ENCODE measurements around the gene SFI1.
A peak's percentile ranks its signal among the peaks of the same experiment; 100 is the strongest.

Gene SFI1

DNA sequence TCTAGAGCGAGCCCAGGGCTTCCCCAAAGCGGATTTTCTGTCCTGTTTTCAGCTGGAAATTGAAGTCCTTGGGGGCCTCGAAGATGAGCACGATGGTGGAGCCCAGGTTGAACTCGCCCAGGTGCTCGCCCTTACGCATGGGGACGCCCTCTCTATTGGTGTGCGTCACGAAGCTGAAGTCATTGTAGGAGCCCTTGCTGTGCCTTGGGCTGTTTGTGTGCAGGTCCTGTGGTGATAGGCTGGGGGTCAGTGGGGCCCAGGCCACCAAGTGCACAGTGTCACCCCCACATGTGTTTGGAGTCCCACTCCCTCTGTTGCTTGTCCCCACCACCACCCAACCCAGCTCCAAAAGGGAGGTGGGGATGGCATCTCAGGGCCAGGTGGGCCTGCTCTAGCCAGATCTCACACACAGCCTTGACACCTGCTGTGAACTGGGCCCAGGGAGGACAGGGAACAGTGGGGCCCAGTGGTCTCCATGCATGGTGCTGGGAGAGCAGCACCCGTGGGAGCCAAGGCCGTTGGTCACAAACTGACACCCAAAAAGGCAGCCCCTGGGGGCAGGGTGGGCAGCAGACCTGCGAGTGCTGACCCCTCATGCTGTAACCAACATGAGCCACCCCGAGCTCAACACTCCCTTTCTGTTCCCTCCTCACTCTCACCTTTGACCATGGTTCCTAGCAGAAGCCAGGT is 123.4 kb downstream of the SFI1 start:
- no peak for DNase-seq

GRCh38 chr22:31620756-31621480 is 124.6 kb downstream of the SFI1 start:
- DNase-seq, result no peak

- DNase-seq, result no peak
These were observed 125.3 kb downstream of the SFI1 start for GRCh38 chr22:31621507-31622124.

DNA sequence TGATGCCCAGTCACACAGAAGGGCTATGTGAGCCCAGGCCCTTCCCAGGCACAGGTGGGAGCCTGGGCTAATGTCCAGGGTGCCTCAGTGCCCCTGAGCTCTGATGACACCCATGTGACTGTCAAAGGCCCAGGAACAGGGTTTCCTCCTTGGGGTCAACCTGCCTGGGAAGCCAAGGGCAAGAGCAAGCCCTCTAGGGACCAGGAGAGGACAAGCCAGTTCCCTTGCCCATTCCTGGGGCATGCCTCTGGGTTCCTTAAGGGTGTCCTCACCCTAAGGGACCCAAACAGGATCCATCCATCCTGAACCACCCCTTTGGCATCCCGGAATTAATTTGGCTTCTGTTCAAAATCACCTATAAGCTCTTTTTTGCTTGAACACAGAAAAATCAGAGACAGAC is 126.6 kb downstream of the SFI1 start:
- no peak for DNase-seq

DNA sequence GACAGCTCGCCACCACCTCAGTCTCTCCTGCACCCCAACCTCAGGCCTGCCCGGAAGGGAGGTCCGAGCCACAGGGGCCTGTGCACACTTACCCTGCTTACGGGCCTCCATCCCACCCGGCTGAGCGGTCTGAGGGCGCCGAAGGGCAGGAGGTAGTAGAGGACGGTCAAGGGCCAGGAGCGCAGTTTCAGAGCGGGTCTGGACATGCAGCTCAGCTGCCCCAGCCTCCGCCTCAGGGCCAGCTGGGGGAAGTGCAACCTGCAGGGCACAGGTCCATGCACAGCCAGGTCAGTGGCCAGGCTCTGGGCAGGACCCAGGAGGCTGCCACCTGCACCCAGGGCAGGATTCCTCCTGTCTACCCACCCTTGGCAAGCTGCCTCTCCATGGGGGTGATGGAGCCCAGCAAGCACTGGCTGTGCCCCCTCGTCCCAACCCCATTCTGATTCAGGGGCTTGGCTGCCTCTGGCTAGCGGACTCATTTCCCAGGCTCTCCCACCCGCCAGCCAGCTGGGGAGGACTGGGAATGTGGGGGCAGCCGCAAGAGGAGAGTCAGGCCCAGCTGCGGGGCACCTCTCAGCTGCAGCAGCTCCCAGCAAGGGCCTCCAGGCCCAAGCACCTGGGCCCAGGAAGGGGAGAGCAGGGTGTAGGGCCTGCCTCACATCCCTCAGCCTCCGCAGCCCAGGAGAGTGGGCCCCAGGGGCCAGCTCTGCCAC is 127.4 kb downstream of the SFI1 start:
- DNase-seq, result no peak

GRCh38 chr22:31625257-31625640 is 128.9 kb downstream of the SFI1 start:
- DNase-seq, result no peak

- no peak for DNase-seq
These were observed 129.5 kb downstream of the SFI1 start for GRCh38 chr22:31625661-31626426.

- DNase-seq, result no peak
These were observed 130.3 kb downstream of the SFI1 start for GRCh38 chr22:31626427-31627150.

DNA sequence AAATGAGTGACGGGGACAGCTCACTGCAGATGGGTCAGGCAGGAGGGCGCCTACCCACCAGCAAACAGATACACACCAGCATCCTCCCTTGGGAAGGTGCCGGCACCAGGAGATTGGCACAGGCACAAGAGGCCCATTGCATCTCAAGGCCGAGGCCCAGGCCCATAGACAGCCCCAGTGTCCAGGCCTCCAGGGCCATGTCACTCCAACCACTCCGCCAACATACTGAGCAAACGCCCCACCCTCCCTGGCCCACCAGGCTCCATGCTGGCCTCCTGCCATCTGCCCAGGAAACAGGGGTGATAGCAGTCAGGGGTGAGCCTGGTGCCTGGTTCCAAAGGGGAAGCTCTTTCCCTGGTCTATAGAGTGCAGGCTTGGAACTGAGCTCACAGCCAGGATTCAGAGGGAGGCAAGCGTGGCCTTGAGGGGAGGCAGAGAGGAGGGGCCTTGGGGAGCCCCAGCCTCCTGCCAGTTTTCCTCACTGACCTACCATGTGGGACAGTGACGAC is 130.9 kb downstream of the SFI1 start:
- no peak for DNase-seq

GRCh38 chr22:31628362-31628761 is 132.0 kb downstream of the SFI1 start:
- DNase-seq, result no peak

DNA sequence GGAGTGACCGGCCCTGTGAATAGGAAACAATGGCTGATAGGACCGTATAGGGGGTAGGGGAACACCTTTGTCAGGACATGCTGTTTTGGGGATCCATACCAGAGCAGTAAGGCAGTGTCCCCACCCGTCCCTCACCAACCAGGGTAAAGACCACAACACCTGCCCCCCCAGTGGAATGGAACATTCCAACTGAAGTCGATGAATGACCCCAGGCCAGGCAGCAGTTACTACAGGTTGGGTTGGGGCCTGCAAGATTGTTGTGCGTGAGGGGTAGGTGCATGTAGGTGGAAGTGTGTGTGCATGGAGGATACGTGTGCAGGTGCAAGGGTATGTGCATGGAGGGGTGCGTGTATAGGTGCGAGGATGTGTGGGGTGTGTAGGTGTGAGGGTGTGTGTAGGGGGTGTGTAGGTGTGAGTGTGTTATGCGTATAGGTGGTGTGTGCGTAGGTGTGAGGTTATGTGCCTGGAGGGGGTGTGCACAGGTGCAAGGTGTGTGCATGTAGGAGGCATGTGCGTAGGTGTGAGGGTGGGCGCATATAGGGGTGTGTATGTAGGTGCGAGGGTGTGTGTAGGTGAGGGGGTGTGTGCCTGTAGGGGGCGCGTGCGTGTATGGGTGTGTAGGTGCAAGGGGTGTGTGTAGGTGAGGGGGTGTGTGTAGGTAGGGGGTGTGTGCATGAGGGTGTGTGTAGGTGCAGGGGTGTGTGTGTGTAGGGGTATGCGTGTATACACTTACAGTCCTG is 132.8 kb downstream of the SFI1 start:
- DNase-seq, result peak; percentile 57

DNA sequence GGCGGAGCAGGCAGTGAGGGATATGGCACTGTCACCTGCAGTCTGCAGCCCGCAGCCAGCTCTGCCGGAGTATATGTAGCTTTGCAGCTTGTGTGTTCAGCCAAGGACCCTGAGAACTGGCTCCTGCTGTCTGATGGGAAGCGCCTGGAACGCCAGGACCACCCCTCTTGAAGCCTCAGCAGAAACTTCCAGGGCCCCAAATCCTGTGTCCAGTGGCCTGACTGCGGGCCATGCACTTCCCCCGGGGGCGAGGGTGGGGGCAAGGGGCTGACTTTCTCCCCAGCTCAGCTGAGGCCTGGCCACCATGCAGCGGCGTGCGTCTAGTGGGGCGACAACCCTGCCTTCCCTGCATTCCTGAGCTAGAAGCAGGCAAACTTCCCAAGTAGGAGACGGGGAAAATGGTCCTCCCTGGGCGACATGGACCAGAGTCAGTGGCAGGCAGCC is 133.4 kb downstream of the SFI1 start:
- DNase-seq, result no peak

DNA sequence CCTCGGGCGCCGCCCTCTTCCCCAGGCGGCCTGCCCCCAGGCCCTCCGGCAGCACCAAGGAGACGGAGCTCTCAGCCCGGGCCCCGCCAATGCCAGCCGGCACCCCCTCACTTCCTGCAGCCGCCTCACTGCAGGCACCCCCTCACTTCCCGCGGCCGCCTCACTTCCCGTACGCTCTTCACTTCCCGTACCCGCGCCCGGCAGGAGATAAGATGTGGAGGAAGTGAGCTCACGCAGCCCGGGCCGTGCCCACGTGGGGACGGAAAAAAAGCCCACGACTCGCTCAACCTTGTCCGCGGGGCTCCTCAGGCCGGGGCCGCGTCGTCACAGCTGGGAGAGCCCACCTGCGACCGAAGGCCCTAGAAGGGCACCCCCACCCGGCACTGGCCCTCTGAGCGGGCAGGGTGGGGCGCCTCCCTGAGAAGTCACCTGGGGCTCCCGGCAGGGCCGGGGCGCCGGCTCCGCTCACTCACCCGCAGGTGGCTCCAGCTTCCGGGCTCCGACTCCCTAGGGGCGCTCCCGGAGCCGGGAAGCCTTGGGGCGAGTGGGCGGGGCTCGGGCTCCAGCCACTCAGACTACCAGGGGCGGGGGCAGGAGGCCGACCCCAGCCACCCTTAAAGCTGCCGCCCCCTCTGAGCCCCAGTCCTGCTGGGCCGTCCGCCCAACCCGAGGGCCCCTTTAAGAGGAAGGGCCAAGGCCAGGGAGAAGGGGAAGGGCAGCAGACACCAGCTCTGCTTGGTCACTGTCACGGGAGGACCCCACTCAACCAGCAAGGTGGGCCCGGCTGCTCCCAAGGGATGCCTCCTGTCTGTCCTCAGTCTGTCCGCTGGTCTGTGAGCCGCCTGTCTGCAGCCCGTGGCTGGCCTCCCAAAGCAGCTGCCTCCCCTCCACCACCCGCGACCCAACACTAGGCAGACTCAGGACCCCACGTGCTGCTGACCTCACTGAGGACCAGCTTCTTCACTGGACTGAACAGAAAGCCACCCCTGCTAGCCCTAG is 134.3 kb downstream of the SFI1 start:
- peak; percentile 92 for DNase-seq

DNA sequence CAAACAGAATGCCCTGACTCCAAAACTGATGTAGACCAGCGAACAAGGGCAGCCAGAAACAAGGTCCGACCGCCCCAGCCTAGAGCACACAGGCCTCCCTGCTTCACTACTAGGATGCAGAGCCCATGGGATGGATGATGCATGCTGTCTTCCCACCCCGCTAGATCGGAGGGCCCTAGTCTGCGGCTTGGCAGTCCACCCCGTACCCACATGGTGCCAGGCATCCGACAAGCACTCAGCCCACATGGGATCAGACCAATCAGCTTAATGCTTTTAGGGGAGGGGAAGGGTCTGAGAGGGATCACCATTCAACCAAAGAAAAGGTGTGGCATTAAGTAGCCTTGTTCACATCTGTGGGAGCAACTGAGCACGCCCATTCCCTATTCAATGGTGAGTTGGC is 135.1 kb downstream of the SFI1 start:
- DNase-seq, result peak; percentile 59

DNA sequence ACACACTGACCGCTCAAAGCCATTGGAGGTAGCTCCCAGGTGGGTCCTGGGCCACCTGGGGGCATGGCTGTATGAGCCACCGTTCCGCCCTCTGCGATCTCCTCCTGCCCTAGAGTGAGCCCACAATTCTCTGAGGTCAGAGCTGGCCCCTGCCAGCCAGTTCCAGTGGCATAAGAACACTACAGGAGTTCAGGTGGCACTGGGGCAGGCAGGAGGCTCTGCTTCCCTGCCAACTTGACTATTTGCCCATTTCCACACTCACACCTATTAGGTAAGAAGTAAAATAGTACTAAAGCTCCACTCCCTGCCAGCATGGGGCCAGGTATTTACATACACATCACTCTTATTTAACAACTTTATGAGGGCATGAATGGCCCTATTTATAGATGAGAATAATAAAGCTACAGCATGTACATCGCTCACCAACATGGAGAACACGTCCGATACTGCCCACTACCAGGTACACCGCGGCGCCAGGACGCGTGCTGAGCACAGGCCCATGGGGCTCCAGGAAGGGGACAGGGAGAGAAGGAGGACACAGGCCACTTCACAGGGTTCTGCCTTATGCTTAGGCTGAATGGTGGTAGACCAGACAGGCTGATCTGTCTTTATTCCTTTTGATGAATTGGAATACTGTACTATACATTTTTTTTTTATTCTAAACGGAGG is 139.4 kb downstream of the SFI1 start:
- DNase-seq, result no peak

GRCh38 chr22:31637447-31637890 is 141.1 kb downstream of the SFI1 start:
- no peak for DNase-seq

GRCh38 chr22:31637891-31638618 is 141.7 kb downstream of the SFI1 start:
- peak; percentile 60 for DNase-seq

DNA sequence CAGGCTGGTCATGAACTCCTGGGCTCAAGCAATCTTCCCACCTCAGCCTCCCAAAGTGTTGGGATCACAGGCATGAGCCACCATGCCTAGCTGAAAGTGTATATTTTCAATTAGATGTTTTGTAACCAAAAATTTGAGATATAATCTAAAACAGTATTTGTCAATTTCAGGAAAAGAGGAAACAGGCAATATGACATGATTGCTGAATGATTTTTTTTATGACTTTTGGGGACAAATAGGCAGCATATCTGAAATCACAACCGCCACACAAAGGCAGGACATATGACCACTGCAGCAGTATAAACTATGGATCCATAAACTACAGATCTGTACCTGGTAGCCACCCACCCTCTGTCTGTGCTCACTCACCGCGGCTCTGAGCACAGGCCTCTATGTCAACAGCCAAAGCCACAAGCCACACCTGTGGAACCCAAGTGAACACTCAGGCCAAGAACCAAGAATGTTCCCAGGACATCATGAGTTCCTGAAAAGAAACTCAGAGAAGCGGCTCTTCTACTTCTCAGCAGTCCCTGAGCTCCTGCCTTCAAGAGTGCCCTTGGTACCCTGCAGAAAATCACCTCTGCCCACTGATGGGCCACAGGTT is 143.2 kb downstream of the SFI1 start:
- DNase-seq, result no peak

Data from activated CD8-positive, alpha-beta memory T cell treated with anti-CD3 and anti-CD28 coated beads for 24 hours (primary cell).